Measurements from ENCODE around the gene NUP98.

Gene NUP98

DNA sequence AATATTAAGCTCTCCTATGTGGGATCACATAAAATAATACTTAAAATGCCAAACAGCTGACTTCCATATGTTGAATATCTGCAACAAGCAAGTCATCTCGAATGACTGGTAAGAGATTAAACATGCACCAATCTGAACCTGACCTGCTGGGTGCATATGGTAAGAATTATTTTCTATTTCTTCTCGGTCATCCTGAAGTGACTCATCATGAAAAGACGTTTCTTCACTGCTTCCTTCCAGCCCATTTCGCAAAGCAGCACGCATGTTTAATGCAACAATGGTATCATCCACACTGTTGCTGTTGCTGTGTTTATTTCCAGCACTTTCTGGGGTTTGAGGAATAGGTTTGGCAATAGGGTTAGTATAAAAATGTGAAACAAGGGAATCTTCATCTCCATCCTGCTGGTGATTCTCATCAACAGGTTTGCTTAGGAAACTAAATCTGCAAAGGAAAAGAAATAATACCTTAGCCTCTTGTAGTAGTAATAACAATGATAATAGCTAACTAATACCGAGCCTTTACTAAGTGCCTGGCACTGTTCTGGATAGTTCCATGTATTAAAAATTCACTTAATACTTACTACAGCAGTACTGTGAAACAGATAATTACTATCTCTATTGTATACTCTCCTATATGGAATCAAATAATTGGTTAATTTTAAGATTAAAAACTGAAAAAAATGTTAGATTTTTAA, 74.2 kb downstream of the NUP98 start:
- no peak for DNase-seq

DNA sequence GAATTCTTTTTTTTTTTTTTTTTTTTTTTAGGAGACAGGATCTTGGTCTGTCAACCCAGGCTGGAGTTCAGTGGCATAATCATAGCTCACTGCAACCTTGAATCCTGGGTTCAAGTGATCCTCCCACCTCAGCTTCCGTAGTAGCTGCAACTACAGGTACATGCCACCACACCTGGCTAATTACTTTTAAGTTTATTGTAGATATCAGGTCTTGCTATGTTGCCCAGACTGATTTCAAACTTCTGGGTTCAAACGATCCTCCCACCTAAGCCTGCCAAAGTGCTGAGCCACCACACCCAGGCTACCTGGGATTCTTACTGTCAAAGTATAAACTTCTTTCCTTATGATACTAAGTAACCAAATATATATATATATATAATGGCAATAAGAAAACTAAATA, 75.3 kb downstream of the NUP98 start:
- DNase-seq, result no peak

DNA sequence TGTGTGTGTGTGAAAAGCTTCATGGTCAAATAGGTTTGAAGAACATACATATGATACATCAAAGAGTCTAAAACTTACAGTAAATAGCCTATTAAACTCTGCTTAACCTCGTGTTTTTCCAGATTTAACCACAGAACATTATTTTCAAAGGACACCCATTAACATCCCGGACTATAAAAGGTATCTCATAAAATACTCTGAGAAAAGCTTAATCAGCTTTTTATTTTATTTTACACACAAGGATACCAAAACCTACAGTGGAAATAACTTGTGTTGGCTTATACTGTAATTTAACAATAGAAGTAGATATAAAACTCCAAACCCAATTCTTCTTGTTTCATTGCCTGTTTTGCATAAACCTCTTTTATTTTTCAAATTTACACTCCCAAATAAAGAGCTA, 76.4 kb downstream of the NUP98 start:
- DNase-seq, result no peak

DNA sequence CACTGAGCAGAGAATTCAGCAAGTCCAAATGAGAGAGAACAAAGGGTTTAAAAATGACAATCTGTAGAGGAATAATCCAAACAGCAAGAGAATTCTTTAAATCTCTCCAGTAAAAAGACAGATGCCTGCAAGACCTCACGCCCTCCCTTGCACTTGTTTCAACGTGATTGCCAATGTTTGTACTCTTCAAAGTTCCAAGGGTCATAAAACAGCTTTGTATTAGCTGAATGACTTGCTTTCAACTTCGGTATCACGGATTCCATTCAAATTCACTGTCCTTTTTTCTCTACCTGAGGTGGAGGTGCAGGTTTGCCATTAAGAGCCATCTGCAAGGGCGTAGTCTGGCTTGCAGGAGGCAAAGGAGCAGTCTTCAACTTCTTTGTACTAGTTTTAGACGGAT, 85.1 kb downstream of the NUP98 start:
- DNase-seq, result no peak

DNA sequence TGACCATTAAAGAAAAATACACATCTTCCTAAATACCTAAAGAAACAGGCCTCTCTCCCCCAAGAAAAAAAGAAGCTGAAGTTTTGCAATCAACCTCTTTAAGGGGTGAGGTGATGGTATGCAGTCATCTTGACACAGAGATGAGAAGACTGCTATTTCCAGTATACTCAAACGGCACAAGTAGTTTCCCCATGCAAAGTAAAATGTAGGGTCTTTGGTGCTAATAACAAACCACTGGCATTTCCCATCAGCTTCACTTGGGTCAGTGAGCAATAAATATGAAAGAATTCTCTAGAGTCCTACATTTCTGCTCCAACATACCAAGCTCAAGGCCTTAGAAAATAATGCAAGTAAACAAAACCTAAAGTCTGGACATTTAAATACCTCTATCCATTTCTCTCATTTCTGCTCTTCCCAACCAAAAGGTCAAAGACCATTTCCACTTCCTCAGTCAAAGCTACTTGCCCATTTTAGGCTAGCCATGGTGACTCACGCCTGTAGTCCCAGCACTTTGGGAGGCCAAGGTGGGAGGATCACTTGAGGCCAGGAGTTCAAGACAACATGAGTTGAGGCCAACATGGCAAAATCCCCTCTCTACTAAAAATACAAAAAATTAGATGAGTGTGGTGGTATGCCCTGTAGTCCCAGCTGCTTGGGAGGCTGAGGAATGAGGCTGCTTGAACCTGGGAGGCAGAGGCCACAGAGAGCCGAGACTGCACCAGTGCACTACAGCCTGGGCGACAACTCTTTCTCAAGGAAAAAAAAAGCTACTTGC, 86.7 kb downstream of the NUP98 start:
- DNase-seq, result no peak

- DNase-seq, result no peak
Measured at GRCh38 chr11:3709977-3710376, 87.4 kb downstream of the NUP98 start.

DNA sequence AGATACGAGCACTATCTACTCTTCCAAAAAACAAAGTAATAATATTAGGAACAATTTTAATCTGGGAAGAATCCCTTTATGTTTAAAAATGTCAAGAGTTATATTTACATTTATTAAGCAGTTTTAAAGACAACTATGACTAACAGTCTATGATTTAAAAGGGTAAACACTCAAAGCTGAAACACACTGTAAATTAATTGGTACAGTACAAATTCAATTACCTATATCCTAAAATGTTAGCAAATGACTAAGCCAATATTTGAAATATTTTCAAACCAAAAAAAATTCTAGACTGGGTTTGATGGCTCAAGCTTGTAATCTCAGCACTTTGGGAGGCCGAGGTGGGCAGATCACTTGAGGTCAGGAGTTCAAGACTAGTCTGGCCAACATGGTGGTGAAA, 90.2 kb downstream of the NUP98 start:
- DNase-seq, result no peak

- DNase-seq, result no peak
Measured at GRCh38 chr11:3703383-3703782, 94.0 kb downstream of the NUP98 start.

GRCh38 chr11:3700910-3701309, 96.4 kb downstream of the NUP98 start:
- no peak for DNase-seq

DNA sequence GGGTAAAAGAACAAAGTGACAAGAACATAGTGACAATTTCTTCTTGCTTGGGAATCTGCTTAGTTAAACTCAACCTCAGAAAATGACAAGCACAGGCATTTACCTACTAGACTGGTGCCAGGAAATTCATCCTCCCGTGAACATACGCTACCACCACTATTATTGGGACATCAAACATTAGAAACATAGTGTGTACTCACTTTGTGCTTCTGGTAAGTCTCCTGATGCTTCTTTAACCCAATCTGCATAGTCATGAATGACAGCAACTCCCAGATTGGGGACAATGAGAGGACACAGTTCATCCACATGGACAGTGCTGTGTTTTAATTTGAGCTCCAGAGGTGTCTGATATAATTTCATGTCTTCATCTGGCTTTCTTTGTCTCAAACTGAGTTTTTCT, 96.9 kb downstream of the NUP98 start:
- DNase-seq, result no peak

- no peak for DNase-seq
Measured at GRCh38 chr11:3686751-3687150, 110.6 kb downstream of the NUP98 start.

DNA sequence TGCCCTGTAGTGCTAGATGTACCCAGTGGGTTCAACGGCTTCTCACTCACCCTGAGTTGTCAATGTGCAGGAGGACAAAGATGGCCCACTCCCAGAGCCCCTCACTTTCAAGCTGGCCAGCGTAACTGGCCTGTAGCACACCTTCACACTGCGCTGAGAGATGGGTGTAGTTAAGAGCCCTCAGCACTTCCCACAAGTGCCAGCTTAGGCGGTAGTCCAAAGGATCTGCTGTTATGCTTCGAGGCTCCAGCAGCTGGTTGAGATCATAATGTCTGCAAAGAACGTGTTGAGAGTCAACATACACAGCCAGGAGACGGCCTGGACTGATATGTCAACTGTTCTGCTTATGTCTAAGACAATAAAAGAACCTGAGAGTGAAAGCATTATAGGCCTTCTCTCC, 111.4 kb downstream of the NUP98 start:
- DNase-seq, result no peak

DNA sequence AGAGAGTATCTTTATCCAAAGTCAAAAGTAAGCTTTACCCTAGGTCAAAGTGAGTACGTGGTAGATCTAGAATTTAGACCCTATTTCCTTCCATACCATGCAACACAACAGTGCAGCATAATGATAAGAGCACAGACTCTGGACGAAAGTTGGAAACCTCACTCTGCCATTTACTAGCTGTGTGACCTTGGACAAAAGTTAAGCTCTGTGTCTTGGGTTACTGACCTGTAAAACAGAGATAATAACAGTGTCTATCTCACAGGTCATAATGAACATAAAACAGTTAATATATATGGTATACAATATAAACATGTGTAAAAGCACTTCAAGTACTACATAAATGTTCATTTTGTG, 112.6 kb downstream of the NUP98 start:
- no peak for DNase-seq

DNA sequence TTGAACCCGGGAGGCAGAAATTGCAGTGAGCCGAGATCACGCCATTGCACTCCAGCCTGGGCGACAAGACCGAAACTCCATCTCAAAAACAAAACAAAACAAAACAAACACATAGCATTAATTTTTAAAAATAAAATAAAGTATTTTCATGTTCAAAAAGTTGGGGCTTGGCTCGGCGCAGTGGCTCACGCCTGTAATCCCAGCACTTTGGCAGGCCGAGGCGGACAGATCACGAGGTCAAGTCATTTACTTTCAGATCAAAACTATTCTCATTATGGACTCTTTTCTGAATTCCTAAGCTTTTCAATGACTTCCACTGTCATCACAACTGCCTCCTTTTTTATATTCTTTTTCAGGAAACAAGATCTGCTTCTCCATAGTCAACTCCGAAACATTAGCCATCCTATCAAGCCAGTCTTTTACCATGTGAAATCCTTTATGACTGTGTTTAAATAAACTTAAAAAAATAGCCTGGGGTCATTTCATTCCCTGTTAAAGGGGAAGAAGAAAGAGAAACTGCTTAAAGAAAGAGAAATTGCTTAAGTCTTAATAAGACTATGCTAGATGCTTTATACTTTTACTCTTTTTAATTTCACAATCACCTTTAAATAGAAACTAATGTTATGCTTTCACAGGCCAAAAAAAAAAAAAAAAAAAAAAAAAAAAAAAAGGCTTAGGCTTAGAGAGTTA, 113.1 kb downstream of the NUP98 start:
- no peak for DNase-seq

DNA sequence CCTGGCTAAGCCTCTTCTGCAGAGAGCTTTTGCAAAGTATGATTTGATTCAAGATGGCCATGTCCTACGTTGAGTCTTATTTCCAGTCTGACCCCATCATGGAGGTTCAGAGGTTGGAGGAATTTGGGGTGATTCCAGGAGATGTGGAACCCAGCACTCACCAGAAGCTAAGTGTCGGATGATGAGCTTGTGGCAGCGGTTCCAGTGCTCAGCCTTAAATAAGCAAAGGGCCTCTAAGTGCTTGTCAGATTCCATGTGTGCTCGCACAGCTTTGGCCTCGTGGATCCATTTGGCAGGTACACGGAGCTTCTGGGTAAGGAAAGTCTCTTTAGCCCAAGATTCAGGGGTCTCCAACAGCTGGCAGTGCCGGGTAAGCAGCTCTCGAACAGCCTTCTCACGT, 114.3 kb downstream of the NUP98 start:
- no peak for DNase-seq

- DNase-seq, result no peak
Measured at GRCh38 chr11:3679077-3679476, 118.3 kb downstream of the NUP98 start.

GRCh38 chr11:3675971-3676370, 121.4 kb downstream of the NUP98 start:
- no peak for DNase-seq

- DNase-seq, result no peak
Measured at GRCh38 chr11:3674189-3674588, 123.2 kb downstream of the NUP98 start.

- DNase-seq, result no peak
Measured at GRCh38 chr11:3671334-3672254, 125.8 kb downstream of the NUP98 start, which contains the start of gene CHRNA10. Gene CHRNA10, minus strand, starts transcription at chr11:3671384. Its CDS starts 72 bp downstream, at chr11:3671312.

DNA sequence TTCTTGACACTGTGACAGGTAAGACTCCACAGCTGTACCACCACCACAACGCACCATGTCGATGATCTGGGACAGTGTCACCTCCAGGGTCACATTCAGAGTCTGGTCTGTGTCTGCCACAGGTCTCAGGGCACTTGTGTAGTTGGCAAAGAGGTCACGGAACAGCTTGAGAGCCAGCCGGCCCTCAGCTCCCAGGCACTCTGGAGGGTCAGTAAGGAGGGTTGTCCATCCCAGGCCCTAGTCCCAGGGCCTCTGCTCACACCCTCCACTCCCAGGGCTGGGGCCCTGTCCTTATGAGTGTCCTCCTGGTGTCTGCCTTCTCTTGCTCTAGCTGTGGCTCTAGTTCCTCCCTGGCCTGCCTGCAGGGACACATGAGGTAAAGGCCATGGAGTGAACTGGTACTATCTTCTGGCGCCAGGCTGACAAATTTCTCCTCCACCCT, 127.6 kb downstream of the NUP98 start:
- no peak for DNase-seq

- DNase-seq, result no peak
Measured at GRCh38 chr11:3669128-3669527, 128.2 kb downstream of the NUP98 start.

DNA sequence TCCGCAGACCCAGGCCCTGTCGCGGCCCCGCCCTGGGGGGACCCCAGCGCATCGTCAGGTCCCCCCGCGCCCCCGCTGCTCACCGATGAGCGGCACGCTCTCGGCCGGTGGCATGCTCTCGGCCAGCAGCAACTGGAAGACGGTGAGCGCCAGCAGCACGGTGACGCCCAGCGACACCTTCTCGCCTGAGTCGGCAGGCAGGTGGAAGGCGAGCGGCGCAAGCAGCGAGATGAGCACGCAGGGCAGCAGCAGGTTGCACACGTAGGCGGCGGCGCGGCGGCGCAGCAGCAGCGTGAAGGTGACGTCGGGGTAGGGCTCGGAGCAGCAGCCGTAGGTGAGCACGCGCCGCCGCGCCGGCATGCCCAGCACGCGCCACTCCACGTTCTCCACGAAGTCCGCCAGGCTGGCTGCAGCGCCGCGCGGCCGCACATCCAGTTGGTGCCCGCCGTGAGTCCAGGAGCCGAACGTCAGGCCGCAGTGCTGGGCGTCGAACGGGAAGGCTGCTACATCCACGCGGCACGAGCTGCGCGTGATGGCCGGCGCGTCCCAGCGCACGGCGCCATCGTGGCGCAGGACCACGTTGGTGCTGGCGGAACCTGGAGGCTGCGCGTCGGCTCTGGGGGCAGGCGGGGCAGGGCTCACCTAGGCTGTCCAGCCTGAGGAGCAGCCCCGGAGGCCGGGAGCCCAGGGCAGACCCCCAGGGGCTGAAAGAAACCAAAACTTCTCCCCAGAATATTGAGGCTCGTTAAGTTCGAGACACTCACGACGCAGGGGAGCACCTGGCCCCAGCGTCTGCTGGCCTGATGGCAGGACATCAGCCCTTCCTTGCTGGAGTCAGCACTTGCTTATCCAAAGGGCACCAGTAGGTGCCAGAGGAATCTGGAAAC, 130.0 kb downstream of the NUP98 start:
- no peak for DNase-seq
